HFFc6 (cell line): ENCODE results near the gene SUCLG2. TPM values are rescaled to one million over a fixed set of nuclear protein-coding genes. Genes with fewer than 3 reads are reported as not detected.
A peak's percentile ranks its signal among the peaks of the same experiment; 100 is the strongest.

Experiments used
- DNase-seq: peaks from one replicate; pipeline ENCODE4 v3.0.0-alpha.2; 2018
- H3K27ac Mint-ChIP-seq: 2 replicates; pipeline ENCODE4 v1.8.0; 2020; ENCODE audit warnings: mild to moderate bottlenecking, mixed read lengths
- H3K27me3 Mint-ChIP-seq: 2 replicates; pipeline ENCODE4 v1.8.0; 2021; ENCODE audit warnings: mild to moderate bottlenecking, moderate library complexity, mixed read lengths; ENCODE audit not compliant: insufficient read depth
- H3K36me3 Mint-ChIP-seq: 2 replicates; pipeline ENCODE4 v1.8.0; 2021; ENCODE audit warnings: low read depth, mixed read lengths
- H3K4me1 Mint-ChIP-seq: 2 replicates; pipeline ENCODE4 v1.8.0; 2020; ENCODE audit warnings: low read depth, mixed read lengths
- H3K4me3 Mint-ChIP-seq: 2 replicates; pipeline ENCODE4 v1.8.0; 2020; ENCODE audit warnings: mild to moderate bottlenecking, moderate library complexity, mixed read lengths
- H3K9me3 Mint-ChIP-seq: 2 replicates; pipeline ENCODE4 v1.8.0; 2020; ENCODE audit warnings: mild to moderate bottlenecking, mixed read lengths
- CTCF ChIP-seq: fragments of 200-600 bp; sonication (generic); IDR thresholded peaks from 2 replicates; pipeline ENCODE4 v1.5.0; 2021; ENCODE audit warnings: antibody characterized with exemption, mild to moderate bottlenecking
- total RNA-seq, 6 experiments: library from RNA; stranded (reverse); fragmentation: NEBNext Ultra II Directional; extraction: Animal tissue kit (Norgen Biotek cat#: 25700); gene quantifications; 2 replicates in 1 of 6; 3 replicates in 5 of 6; pipeline ENCODE4 v1.2.3, GENCODE V29; 2021

The SUCLG2 gene
- total RNA-seq, 6 experiments from 2014 or later: 50.2 to 81.4 (median 75.2) TPM

GRCh38 chr3:67423722-67424121 lies 230.7 kb downstream of the SUCLG2 start:
- no peaks in the 10 kb centered on the region; the same call in 1 of the 2 replicates for H3K27me3 Mint-ChIP-seq
- H3K4me3 Mint-ChIP-seq: no peak overlapping the region
- H3K36me3 Mint-ChIP-seq: peaks cover 55% of the 10 kb centered on the region
- H3K4me1 Mint-ChIP-seq: peaks cover 7% of the 10 kb centered on the region
- no peak overlapping the region for H3K27ac Mint-ChIP-seq
- peaks cover 14% of the 10 kb centered on the region for H3K9me3 Mint-ChIP-seq
- TF ChIP-seq CTCF: no peak
- no peak for DNase-seq

- no peak for DNase-seq
- Mint-ChIP-seq H3K27me3 (no peaks in the 10 kb centered on the region; the same call in 1 of the 2 replicates), H3K27ac (no peak overlapping the region), H3K36me3 (peaks cover 53% of the 10 kb centered on the region), H3K4me3 (no peak overlapping the region), H3K9me3 (peaks cover 14% of the 10 kb centered on the region), H3K4me1 (peaks cover 21% of the 10 kb centered on the region)
- TF ChIP-seq CTCF: no peak
These were observed 232.5 kb downstream of the SUCLG2 start for GRCh38 chr3:67421912-67422311.

- no peak for DNase-seq
- peaks cover 14% of the 10 kb centered on the region for H3K9me3 Mint-ChIP-seq
- H3K36me3 Mint-ChIP-seq: peaks cover 50% of the 10 kb centered on the region
- H3K27me3 Mint-ChIP-seq: no peaks in the 10 kb centered on the region; the same call in 1 of the 2 replicates
- peaks cover 43% of the 10 kb centered on the region for H3K4me1 Mint-ChIP-seq
- no peak for TF ChIP-seq CTCF
- no peak overlapping the region for H3K4me3 Mint-ChIP-seq
- no peak overlapping the region for H3K27ac Mint-ChIP-seq
These were observed 234.6 kb downstream of the SUCLG2 start for GRCh38 chr3:67419779-67420178.

GRCh38 chr3:67419218-67419529 lies 235.2 kb downstream of the SUCLG2 start:
- Mint-ChIP-seq H3K36me3 (peaks cover 45% of the 10 kb centered on the region), H3K4me1 (peaks cover 43% of the 10 kb centered on the region), H3K27ac (no peak overlapping the region), H3K4me3 (no peak overlapping the region), H3K9me3 (peaks cover 14% of the 10 kb centered on the region), H3K27me3 (no peaks in the 10 kb centered on the region; the same call in 1 of the 2 replicates)
- no peak for DNase-seq
- TF ChIP-seq CTCF: no peak

GRCh38 chr3:67418426-67419217 lies 235.8 kb downstream of the SUCLG2 start:
- H3K4me1 Mint-ChIP-seq: peaks cover 43% of the 10 kb centered on the region
- H3K4me3 Mint-ChIP-seq: no peak overlapping the region
- no peak overlapping the region for H3K27ac Mint-ChIP-seq
- H3K36me3 Mint-ChIP-seq: peaks cover 45% of the 10 kb centered on the region
- H3K27me3 Mint-ChIP-seq: no peaks in the 10 kb centered on the region; the same call in 1 of the 2 replicates
- no peak for TF ChIP-seq CTCF
- peaks cover 14% of the 10 kb centered on the region for H3K9me3 Mint-ChIP-seq
- DNase-seq: peak; percentile 7
